Calu3 (cell line): Measurements from ENCODE around the gene OR8G1. TPM values are rescaled to one million over a fixed set of nuclear protein-coding genes. Genes with fewer than 3 reads are reported as not detected.
"Not testable (repeated sequence)": the region's sequence is repeated elsewhere in the genome, so short reads cannot be mapped to it uniquely, and the experiment has no call there.

Source experiments
- BruUV-seq: library from RNA; stranded (reverse); fragments of 400-500 nt; replicated peaks from 2 replicates; lab custom pipeline; 2021; lab: Mats Ljungman, UMichigan
- CTCF ChIA-PET: fragments of 300-600 bp; sonication (Branson Sonifier 250); formaldehyde crosslinking; loops from one replicate; lab custom pipeline; 2022; ENCODE audit warnings: antibody characterized with exemption; lab: Charles Lee
- DNase-seq: peaks from one replicate; pipeline ENCODE4 v3.0.0; 2022
- H3K27ac Mint-ChIP-seq: one replicate; pipeline ENCODE4 v1.8.0; 2022; ENCODE audit warnings: mixed read lengths; ENCODE audit not compliant: unreplicated experiment
- H3K27me3 Mint-ChIP-seq: one replicate; pipeline ENCODE4 v1.8.0; 2022; ENCODE audit warnings: mixed read lengths; ENCODE audit not compliant: unreplicated experiment
- H3K36me3 Mint-ChIP-seq: one replicate; pipeline ENCODE4 v1.8.0; 2022; ENCODE audit warnings: mild to moderate bottlenecking, moderate library complexity, mixed read lengths; ENCODE audit not compliant: insufficient read depth, unreplicated experiment
- H3K4me1 Mint-ChIP-seq: one replicate; pipeline ENCODE4 v1.8.0; 2022; ENCODE audit warnings: mild to moderate bottlenecking, low read depth, mixed read lengths; ENCODE audit not compliant: unreplicated experiment
- H3K4me3 Mint-ChIP-seq: one replicate; pipeline ENCODE4 v1.8.0; 2022; ENCODE audit warnings: mild to moderate bottlenecking, low read depth, moderate library complexity, mixed read lengths; ENCODE audit not compliant: unreplicated experiment
- H3K9me3 Mint-ChIP-seq: one replicate; pipeline ENCODE4 v1.8.0; 2022; ENCODE audit warnings: low read depth, mixed read lengths; ENCODE audit not compliant: unreplicated experiment
- intact Hi-C: fragments of 100-400 bp; cut with micrococcal nuclease; formaldehyde crosslinking; loops from one replicate; pipeline ENCODE4 v1.10.0; 2022; ENCODE audit not compliant: unreplicated experiment
- total RNA-seq: library from RNA; stranded (reverse); gene quantifications from 2 replicates; pipeline ENCODE4 v1.2.3, GENCODE V29; 2022
- TF ChIP-seq, protein P1 (sequence below): fragments of 200-600 bp; IDR thresholded peaks from one replicate; pipeline ENCODE4 v1.8.0; 2022; ENCODE audit warnings: antibody characterized with exemption; ENCODE audit not compliant: unreplicated experiment

The OR8G1 gene
- total RNA-seq, 1 experiment from 2014 or later = not detected

DNA sequence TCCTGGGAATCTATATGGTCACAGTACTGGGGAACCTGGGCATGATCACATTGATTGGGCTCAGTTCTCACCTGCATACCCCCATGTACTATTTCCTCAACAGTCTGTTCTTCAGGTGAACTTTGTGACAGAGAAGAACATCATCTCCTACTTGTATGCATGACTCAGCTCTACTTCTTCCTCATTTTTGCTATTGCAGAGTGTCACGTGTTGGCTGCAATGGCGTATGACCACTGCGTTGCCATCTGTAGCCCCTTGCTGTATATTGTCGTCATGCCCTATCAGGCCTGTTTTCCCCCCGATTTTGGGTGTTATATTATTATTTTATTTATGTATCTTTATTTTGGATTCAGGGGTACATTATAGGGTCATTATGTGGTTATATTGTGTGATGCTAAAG is 2.4 kb upstream of the OR8G1 start:
- no TSS peak for BruUV-seq
- CTCF ChIA-PET = no interaction called here
- Mint-ChIP-seq H3K27me3 (no peaks in the 10 kb centered on the region), H3K9me3 (no peaks in the 10 kb centered on the region), H3K4me3 (no peak overlapping the region), H3K4me1 (no peaks in the 10 kb centered on the region), H3K27ac (no peak overlapping the region), H3K36me3 (no peaks in the 10 kb centered on the region)
- intact Hi-C loops = no loop called here
- TF ChIP-seq, protein P1, sequence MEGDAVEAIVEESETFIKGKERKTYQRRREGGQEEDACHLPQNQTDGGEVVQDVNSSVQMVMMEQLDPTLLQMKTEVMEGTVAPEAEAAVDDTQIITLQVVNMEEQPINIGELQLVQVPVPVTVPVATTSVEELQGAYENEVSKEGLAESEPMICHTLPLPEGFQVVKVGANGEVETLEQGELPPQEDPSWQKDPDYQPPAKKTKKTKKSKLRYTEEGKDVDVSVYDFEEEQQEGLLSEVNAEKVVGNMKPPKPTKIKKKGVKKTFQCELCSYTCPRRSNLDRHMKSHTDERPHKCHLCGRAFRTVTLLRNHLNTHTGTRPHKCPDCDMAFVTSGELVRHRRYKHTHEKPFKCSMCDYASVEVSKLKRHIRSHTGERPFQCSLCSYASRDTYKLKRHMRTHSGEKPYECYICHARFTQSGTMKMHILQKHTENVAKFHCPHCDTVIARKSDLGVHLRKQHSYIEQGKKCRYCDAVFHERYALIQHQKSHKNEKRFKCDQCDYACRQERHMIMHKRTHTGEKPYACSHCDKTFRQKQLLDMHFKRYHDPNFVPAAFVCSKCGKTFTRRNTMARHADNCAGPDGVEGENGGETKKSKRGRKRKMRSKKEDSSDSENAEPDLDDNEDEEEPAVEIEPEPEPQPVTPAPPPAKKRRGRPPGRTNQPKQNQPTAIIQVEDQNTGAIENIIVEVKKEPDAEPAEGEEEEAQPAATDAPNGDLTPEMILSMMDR = no peak
- no peak for DNase-seq

- H3K9me3 Mint-ChIP-seq, H3K4me3 Mint-ChIP-seq, DNase-seq, H3K27me3 Mint-ChIP-seq, intact Hi-C loops, H3K27ac Mint-ChIP-seq, BruUV-seq, H3K4me1 Mint-ChIP-seq, H3K36me3 Mint-ChIP-seq, CTCF ChIA-PET: not testable (repeated sequence)
Observed at GRCh38 chr11:124249869-124250268, 9.0 kb downstream of the OR8G1 start.

GRCh38 chr11:124256076-124256475 is 15.2 kb downstream of the OR8G1 start, which contains the start of gene OR8G5:
OR8G5 (plus strand) TSS chr11:124256376; CDS start chr11:124264932, 8,556 bp downstream.
- intact Hi-C loops = no loop called here
- DNase-seq = no peak
- TF ChIP-seq, protein P1 = no peak
- no peak within 1 kb of the TSS for H3K4me3 Mint-ChIP-seq
- H3K9me3 Mint-ChIP-seq = peaks cover 3% of the 10 kb centered on the region
- H3K27me3 Mint-ChIP-seq = no peaks in the 10 kb centered on the region
- BruUV-seq = no TSS peak
- no peaks in the 10 kb centered on the region for H3K4me1 Mint-ChIP-seq
- H3K36me3 Mint-ChIP-seq = no peaks in the 10 kb centered on the region
- no peak within 1 kb of the TSS for H3K27ac Mint-ChIP-seq
- CTCF ChIA-PET = no interaction called here

DNA sequence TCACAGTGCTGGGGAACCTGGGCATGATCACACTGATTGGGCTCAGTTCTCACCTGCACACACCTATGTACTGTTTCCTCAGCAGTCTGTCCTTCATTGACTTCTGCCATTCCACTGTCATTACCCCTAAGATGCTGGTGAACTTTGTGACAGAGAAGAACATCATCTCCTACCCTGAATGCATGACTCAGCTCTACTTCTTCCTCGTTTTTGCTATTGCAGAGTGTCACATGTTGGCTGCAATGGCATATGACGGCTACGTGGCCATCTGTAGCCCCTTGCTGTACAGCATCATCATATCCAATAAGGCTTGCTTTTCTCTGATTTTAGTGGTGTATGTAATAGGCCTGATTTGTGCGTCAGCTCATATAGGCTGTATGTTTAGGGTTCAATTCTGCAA is 24.1 kb downstream of the OR8G1 start:
- intact Hi-C loops, H3K27me3 Mint-ChIP-seq, H3K4me1 Mint-ChIP-seq, H3K36me3 Mint-ChIP-seq, H3K4me3 Mint-ChIP-seq, H3K27ac Mint-ChIP-seq, BruUV-seq, H3K9me3 Mint-ChIP-seq, DNase-seq, CTCF ChIA-PET: not testable (repeated sequence)

GRCh38 chr11:124270886-124271285 is 30.0 kb downstream of the OR8G1 start:
- H3K27me3 Mint-ChIP-seq, H3K9me3 Mint-ChIP-seq, intact Hi-C loops, BruUV-seq, H3K4me1 Mint-ChIP-seq, H3K4me3 Mint-ChIP-seq, DNase-seq, CTCF ChIA-PET, H3K27ac Mint-ChIP-seq, H3K36me3 Mint-ChIP-seq: not testable (repeated sequence)

GRCh38 chr11:124274000-124274399 is 33.1 kb downstream of the OR8G1 start:
- intact Hi-C loops = no loop called here
- CTCF ChIA-PET = no interaction called here
- Mint-ChIP-seq H3K4me3 (no peak overlapping the region), H3K36me3 (no peaks in the 10 kb centered on the region), H3K27me3 (no peaks in the 10 kb centered on the region), H3K9me3 (peaks cover 3% of the 10 kb centered on the region), H3K27ac (no peak overlapping the region), H3K4me1 (no peaks in the 10 kb centered on the region)
- TF ChIP-seq, protein P1 = no peak
- no peak for DNase-seq
- no TSS peak for BruUV-seq
